GM19455 (cell line): ENCODE results near the gene CRB2.

Experiments
- ATAC-seq: cut with Tn5 transposase; IDR thresholded peaks from one replicate; pipeline ENCODE4 v1.9.1; 2021; ENCODE audit not compliant: unreplicated experiment

The CRB2 gene

GRCh38 chr9:123346826-123347225 lies 9.2 kb upstream of the CRB2 start:
- no peak for ATAC-seq

DNA sequence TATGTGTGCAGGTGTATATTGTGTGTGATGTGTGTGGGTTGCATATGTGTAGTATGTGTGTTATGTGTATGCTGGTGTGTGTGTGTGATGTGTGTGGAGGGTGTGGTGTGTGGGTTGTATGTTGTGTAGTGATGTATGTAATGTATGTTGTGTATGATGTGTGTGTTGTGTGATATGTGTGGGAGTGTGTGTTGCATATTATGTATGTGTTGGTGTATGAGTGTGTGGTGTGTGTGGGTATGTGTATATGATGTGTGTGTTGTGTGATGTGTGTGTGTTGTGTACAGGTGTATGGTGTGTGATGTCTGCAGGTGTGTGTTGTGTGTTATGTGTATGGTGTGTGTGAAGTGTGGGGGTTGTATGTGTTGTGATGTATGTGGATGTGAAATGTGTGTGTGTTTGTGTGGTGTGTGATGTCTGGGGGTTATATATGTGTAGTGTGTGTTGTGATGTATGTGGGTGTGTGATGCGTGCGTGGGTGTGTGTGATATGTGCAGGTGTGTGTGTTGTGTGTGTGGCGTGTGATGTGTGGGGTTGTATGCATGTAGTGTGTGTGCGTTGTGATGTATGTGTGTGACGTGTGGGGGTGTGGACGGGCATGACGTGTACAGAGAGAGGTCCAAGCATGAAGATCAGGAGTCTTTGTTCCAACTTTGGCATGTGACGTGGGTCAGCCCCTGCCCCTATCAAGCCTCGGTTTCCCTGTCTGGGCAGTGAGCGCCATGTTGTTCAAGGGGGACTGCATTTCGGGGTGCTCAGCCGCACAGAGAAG lies 8.5 kb upstream of the CRB2 start:
- ATAC-seq, result no peak

- ATAC-seq, result no peak
Measured at GRCh38 chr9:123348317-123348992, 7.5 kb upstream of the CRB2 start.

GRCh38 chr9:123349033-123349432 lies 7.0 kb upstream of the CRB2 start:
- no peak for ATAC-seq

DNA sequence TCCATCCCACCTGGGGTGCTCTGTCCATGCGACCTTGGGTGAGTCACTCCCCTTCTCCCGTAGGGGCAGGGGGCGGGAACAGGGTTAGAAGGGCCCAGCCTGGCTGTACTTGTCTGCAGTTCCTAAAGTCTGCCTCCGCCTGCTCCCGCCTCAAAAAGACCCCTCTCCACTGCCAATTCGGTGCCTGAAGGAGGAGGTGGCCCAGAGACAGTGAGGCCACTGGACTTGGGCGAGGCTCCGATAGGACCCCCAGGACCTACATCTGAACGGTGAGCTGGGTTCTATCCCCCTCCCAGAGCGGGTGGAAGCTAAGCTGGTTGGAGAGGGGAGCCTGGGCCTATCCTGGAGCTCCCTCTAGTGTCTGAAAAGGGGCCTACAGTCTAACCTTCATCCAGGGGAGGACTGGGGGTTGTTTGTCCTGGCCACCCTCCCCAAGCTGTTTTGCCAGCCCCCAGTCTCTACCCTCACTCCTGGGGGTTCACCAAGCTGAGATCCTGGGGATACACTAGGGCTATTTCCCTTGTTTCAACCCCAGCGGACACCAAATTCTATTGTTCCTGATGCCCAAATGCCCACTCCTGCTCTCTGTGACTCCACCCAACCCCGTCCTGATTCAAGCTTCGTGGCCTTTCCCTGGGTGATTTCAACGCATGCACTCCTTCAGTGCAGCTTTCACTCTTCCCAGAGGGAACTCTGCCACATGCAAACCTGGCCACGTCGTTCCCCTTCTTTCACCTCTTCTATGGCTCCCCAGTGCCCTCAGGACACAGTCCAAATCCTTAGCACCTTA lies 6.1 kb upstream of the CRB2 start:
- ATAC-seq, result no peak

- ATAC-seq, result no peak
Measured at GRCh38 chr9:123350590-123351310, 5.2 kb upstream of the CRB2 start.

- no peak for ATAC-seq
Measured at GRCh38 chr9:123353041-123353440, 3.0 kb upstream of the CRB2 start.

GRCh38 chr9:123353984-123354591 lies 1.9 kb upstream of the CRB2 start:
- peak; percentile 60 for ATAC-seq

DNA sequence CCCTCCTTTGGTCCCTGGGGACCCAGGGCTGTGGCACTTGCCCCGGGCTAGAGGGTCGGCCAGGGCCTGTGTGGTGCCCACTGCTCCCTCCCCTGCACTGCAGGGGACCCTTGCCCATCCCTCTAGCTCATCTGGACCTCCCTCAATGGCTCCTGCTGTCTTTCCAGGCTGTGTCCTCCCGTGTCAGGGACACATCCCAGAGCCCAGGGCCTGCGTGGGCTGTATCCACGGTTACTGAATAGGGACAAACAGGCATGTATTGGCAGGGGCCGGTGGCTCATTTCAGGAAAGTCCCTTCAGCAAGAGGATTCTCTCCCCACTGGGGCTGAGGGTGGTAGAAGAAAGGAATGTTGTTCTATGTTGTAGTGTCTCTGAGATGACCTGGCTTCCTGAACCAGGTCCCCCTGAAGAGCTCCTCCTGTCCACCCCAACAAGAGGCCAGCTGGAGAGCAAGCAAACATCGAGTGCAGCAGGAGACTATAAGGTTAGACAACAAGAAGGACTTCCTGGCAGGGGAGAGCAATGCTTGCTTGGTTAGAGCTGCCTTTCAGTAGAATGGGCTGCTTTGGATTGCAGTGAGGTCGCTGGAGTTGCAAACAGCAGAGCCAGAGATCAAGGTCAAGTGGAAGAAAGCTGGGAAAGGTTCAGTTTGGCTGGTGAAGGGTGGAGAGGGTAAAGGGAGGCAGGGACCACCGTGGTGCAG lies 1.0 kb upstream of the CRB2 start:
- ATAC-seq, result no peak

DNA sequence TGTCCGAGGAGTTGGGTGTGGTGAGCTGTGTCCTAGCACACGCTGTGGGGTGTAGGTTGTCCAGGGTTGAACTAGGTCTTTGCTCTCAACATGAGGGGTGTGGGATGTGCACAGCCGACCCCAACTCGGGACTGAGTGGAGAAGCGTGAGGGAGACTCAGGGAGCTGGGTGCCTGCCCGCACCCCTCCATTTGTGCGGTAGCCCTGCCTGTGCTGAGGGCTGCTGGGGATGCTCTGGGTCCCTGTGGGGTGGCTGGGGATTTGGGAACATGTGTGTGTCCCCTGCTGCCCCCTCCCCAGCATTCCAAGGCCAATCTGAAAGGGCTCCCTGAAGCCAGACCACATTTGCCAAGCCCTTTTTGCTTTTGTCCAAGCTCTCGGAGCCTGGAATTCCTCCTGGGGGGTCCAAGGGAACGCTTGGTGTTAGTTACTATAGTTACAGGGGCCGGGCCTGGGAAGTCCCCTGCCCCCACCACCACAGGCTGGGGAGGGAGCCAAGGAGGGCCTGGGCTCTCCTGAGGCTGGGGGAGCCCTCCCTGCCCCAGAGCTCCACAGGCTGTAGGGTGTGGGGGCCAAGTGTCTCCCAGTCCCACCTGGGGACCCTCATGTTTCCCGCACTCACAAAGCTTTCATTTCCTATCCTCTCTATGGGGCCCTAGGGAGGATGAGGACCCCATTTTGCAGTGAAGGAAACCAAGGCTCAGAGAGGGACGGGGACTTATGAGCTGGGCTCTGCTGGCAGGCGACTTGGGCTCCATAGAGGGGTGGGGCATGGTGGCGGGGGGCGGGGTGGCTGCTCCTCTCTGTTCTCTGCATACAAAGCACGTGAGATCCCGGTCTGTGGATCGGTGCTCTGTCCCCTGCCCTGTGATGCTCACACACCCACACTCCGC lies 1.1 kb downstream of the CRB2 start:
- ATAC-seq, result no peak

- ATAC-seq, result no peak
Measured at GRCh38 chr9:123357743-123358059, 1.7 kb downstream of the CRB2 start.

- no peak for ATAC-seq
Measured at GRCh38 chr9:123358181-123358905, 2.3 kb downstream of the CRB2 start.

DNA sequence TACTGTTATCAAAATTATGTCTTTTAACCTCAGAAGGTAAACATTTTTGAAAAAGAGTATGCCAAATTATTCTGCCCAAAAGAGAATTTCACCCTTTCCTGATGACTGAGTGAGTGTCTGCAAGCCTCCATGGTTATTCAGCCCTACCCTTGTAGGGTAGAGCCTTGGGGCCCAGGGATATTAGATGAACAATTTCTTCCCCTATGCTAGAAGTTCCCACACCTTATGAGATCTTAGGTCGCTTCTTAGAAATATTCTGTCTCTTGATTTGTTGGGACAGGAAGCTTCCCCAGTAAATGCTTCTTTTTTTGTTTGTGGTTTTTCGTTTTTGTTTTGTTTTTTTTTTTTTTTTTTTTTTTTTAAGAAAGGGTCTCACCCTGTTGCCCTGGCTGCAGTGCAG lies 3.1 kb downstream of the CRB2 start:
- ATAC-seq, result no peak

GRCh38 chr9:123359546-123359945 lies 3.5 kb downstream of the CRB2 start:
- no peak for ATAC-seq

- ATAC-seq, result no peak
Measured at GRCh38 chr9:123360161-123361085, 4.4 kb downstream of the CRB2 start.

DNA sequence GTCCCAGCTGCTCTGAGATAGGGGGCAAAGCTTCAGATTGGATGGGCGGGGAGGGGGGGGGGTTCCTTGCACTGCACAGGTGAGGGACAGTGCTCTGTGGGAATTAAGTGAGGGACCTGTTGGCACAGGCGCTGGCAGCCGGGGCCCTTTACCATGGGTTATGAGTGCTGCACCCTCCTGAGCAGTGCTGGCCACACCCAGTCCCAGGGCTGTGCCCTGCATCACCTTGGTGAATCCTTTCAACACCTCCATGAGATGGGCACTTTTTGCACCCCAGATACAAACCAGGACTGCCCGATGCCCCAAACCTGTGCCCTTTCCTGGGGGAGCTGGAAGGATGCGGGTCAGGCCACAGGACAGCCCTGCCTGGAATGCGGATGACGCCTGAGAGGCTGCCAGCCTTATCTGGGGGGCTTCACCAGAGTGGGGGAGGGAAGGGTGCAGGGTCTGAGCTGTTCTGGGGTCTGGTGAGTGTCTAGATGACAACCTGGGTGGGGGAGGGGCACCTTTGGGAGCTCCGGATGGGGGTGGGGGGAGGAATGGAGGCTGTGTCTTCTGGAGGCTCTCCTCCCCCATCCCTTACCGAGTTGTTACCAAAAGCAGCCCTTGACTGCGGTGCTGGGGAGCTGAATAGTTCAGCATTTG lies 5.2 kb downstream of the CRB2 start:
- ATAC-seq, result no peak
